PC-3 (cell line): ENCODE data around the gene AMH. TPM values are rescaled to one million over a fixed set of nuclear protein-coding genes. Genes with fewer than 3 reads are reported as not detected.

ENCODE experiments used
- ATAC-seq: fragments of 200-7000 bp; cut with Tn5 transposase; 2 replicates; pipeline ENCODE4 v1.9.1; 2020; ENCODE audit warnings: mild to moderate bottlenecking, moderate library complexity
- BruUV-seq: library from RNA; stranded (reverse); fragments of 400-500 nt; replicated peaks from 2 replicates; lab custom pipeline; 2021; lab: Mats Ljungman, UMichigan
- CTCF ChIA-PET: fragments of 300-600 bp; sonication (Branson Sonifier 250); formaldehyde crosslinking; loops from one replicate; lab custom pipeline; 2022; ENCODE audit warnings: antibody characterized with exemption; lab: Charles Lee
- POLR2A ChIA-PET: fragments of 300-600 bp; sonication (Branson Sonifier 250); formaldehyde crosslinking; loops from one replicate; lab custom pipeline; 2022; ENCODE audit warnings: antibody characterized with exemption; ENCODE audit not compliant: unreplicated experiment; lab: Charles Lee
- DNase-seq: peaks from one replicate; pipeline ENCODE4 v3.0.0-alpha.2; 2015
- H2AFZ ChIP-seq: fragments of 300-600 bp; sonication (generic); 2 replicates; pipeline ENCODE4 v1.6.0; 2016; ENCODE audit warnings: antibody characterized with exemption, low read length
- H3F3A ChIP-seq: fragments of 300-600 bp; sonication (generic); one replicate; pipeline ENCODE4 v1.6.0; 2017; ENCODE audit warnings: antibody characterized with exemption, low read length, control low read depth, mild to moderate bottlenecking; ENCODE audit not compliant: unreplicated experiment
- H3K27ac ChIP-seq: fragments of 300-600 bp; sonication (generic); 2 replicates; pipeline ENCODE4 v1.5.1; 2016; ENCODE audit warnings: mild to moderate bottlenecking, low read length
- H3K27me3 ChIP-seq: fragments of 300-600 bp; sonication (generic); 2 replicates; pipeline ENCODE4 v1.6.1; 2016; ENCODE audit warnings: low read length, mixed read lengths
- H3K36me3 ChIP-seq: fragments of 300-600 bp; sonication (generic); 2 replicates; pipeline ENCODE4 v1.6.1; 2016; ENCODE audit warnings: low read depth, mixed run types, low read length, mixed read lengths
- H3K4me1 ChIP-seq: fragments of 300-600 bp; sonication (generic); 2 replicates; pipeline ENCODE4 v1.5.1; 2016; ENCODE audit warnings: low read length; ENCODE audit not compliant: insufficient read depth
- H3K4me2 ChIP-seq: fragments of 300-600 bp; sonication (generic); 2 replicates; pipeline ENCODE4 v1.6.0; 2016; ENCODE audit warnings: low read length
- H3K4me3 ChIP-seq: fragments of 300-600 bp; sonication (generic); 2 replicates; pipeline ENCODE4 v1.5.1; 2016; ENCODE audit warnings: mild to moderate bottlenecking, low read length, mixed read lengths
- H3K79me2 ChIP-seq: fragments of 300-600 bp; sonication (generic); 2 replicates; pipeline ENCODE4 v1.6.1; 2017; ENCODE audit warnings: low read length, mixed read lengths
- H3K9ac ChIP-seq: fragments of 300-600 bp; sonication (generic); 2 replicates; pipeline ENCODE4 v1.6.0; 2016; ENCODE audit warnings: mild to moderate bottlenecking, low read length
- H3K9me2 ChIP-seq: fragments of 300-600 bp; sonication (generic); replicated peaks from 2 replicates; pipeline ENCODE4 v1.6.1; 2016; ENCODE audit warnings: mixed run types, low read length, mixed read lengths
- H3K9me3 ChIP-seq: fragments of 300-600 bp; sonication (generic); 2 replicates; pipeline ENCODE4 v1.6.1; 2016; ENCODE audit warnings: low read length, mixed read lengths
- H4K20me1 ChIP-seq: fragments of 300-600 bp; sonication (generic); 2 replicates; pipeline ENCODE4 v1.6.1; 2016; ENCODE audit warnings: low read length, mixed read lengths
- EZH2 ChIP-seq: fragments of 300-600 bp; sonication (generic); IDR thresholded peaks from one replicate; pipeline ENCODE4 v1.6.1; 2017; ENCODE audit warnings: antibody characterized with exemption, mild to moderate bottlenecking, low read length; ENCODE audit not compliant: unreplicated experiment
- EZH2phosphoT487 ChIP-seq: fragments of 300-600 bp; sonication (generic); IDR thresholded peaks from 2 replicates; pipeline ENCODE4 v1.6.1; 2018; ENCODE audit warnings: mild to moderate bottlenecking, antibody characterized with exemption, low read length, borderline replicate concordance
- intact Hi-C: fragments of 100-400 bp; cut with micrococcal nuclease; formaldehyde crosslinking; loops from 2 replicates; pipeline ENCODE4 v1.9.0; 2023
- total RNA-seq: library from RNA; depleted of rRNA; stranded (reverse); fragments of >200 nt; gene quantifications from 2 replicates; pipeline ENCODE4 v1.2.3, GENCODE V29; 2014
- TF ChIP-seq, protein P1 (sequence below): fragments of 300-600 bp; sonication (generic); conservative IDR thresholded peaks from 2 replicates; pipeline ENCODE4 v1.5.1; 2017; ENCODE audit warnings: antibody characterized with exemption, low read depth, mild to moderate bottlenecking, low read length

The AMH gene
- total RNA-seq, 1 experiment from 2014 or later = 6.0 TPM

DNA sequence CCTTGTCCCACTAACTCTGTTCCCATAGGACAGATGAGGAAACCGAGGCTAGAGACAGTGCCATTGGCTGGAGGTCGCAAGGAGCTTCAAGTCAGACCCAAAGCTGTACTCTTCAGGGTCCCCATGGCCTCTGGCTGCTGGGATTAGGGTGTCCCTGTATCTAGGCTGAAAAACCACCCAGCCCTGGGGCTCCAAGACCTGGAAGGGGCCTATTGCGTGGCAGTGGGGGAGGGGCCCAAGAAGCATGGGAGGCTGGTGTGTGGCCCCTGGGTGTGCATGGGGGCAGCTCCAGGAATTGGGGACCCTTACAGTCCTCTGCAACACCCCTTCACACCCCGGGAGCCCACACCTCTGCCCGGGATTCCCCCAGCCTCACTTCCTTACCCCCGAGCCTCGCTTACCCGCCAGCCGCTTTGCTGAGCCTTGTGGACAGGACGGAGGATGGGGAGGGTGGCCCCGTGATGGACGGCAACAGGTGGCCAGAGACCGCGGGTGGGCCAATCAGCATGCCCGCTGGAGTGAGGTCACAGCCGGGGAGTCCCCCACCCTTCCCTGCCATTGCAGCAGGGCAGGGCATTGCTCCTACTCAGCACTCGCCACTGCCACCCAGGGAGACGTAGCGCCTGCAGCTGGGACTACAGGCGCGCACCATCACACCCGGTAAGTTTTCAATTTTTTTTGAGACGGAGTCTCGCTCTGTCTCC lies 7.0 kb downstream of the AMH start, which contains the start of gene JSRP1:
TSS of gene JSRP1 (minus strand) at position 436 of the 704 bp plus-strand sequence. CDS start 1,103 bp downstream, outside the sequence.
- TF ChIP-seq, protein P1, sequence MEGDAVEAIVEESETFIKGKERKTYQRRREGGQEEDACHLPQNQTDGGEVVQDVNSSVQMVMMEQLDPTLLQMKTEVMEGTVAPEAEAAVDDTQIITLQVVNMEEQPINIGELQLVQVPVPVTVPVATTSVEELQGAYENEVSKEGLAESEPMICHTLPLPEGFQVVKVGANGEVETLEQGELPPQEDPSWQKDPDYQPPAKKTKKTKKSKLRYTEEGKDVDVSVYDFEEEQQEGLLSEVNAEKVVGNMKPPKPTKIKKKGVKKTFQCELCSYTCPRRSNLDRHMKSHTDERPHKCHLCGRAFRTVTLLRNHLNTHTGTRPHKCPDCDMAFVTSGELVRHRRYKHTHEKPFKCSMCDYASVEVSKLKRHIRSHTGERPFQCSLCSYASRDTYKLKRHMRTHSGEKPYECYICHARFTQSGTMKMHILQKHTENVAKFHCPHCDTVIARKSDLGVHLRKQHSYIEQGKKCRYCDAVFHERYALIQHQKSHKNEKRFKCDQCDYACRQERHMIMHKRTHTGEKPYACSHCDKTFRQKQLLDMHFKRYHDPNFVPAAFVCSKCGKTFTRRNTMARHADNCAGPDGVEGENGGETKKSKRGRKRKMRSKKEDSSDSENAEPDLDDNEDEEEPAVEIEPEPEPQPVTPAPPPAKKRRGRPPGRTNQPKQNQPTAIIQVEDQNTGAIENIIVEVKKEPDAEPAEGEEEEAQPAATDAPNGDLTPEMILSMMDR = no peak
- TF ChIP-seq EZH2 (no peak), EZH2phosphoT487 (no peak)
- CTCF ChIA-PET = no interaction called here
- Histone ChIP-seq H3K4me1 (peaks cover 4% of the 10 kb centered on the region; the same call in 1 of the 2 replicates), H3F3A (no peaks in the 10 kb centered on the region), H3K9me3 (no peaks in the 10 kb centered on the region), H3K9me2 (no peaks in the 10 kb centered on the region), H4K20me1 (no peaks in the 10 kb centered on the region), H3K4me2 (no peak within 1 kb of the TSS), H3K4me3 (no peak within 1 kb of the TSS), H2AFZ (no peak within 1 kb of the TSS), H3K9ac (no peak within 1 kb of the TSS), H3K36me3 (no peaks in the 10 kb centered on the region), H3K27ac (no peak within 1 kb of the TSS), H3K79me2 (no peaks in the 10 kb centered on the region), H3K27me3 (no peaks in the 10 kb centered on the region)
- intact Hi-C loops = no loop called here
- ATAC-seq (no peak), DNase-seq (no peak)
- POLR2A ChIA-PET = no interaction called here
- BruUV-seq = no TSS peak

- Histone ChIP-seq H3K79me2 (no peaks in the 10 kb centered on the region), H3K4me3 (no peak overlapping the region), H4K20me1 (no peaks in the 10 kb centered on the region), H3K27ac (no peak overlapping the region), H2AFZ (no peak overlapping the region), H3K4me2 (no peak overlapping the region), H3K36me3 (no peaks in the 10 kb centered on the region), H3K4me1 (peaks cover 4% of the 10 kb centered on the region; the same call in 1 of the 2 replicates), H3K9me3 (no peaks in the 10 kb centered on the region), H3K27me3 (no peaks in the 10 kb centered on the region), H3K9ac (no peak overlapping the region), H3F3A (no peaks in the 10 kb centered on the region), H3K9me2 (no peaks in the 10 kb centered on the region)
- intact Hi-C loops = no loop called here
- BruUV-seq = no TSS peak
- CTCF ChIA-PET = no interaction called here
- peak; percentile 59 for DNase-seq
- TF ChIP-seq EZH2phosphoT487 = no peak
- TF ChIP-seq EZH2 = no peak
- TF ChIP-seq, protein P1 = no peak
- POLR2A ChIA-PET = interaction anchor here (0.5 kb wide), 1 partner anchor 69 kb away, joined by 3 read pairs; the partner anchor contains the start of gene LSM7
- ATAC-seq = peak; percentile 73
Observed at GRCh38 chr19:2259336-2259735, 10.2 kb downstream of the AMH start.

GRCh38 chr19:2260341-2260805 lies 11.2 kb downstream of the AMH start:
- no peak for TF ChIP-seq EZH2phosphoT487
- TF ChIP-seq, protein P1 = no peak
- no peak for TF ChIP-seq EZH2
- ATAC-seq = peak; percentile 49
- Histone ChIP-seq H3K27ac (no peak overlapping the region), H3F3A (no peaks in the 10 kb centered on the region), H4K20me1 (no peaks in the 10 kb centered on the region), H3K36me3 (no peaks in the 10 kb centered on the region), H3K9me2 (no peaks in the 10 kb centered on the region), H3K4me2 (peak overlapping the region; percentile 1; the same call in 1 of the 2 replicates), H3K4me1 (peaks cover 4% of the 10 kb centered on the region; the same call in 1 of the 2 replicates), H2AFZ (no peak overlapping the region), H3K9me3 (no peaks in the 10 kb centered on the region), H3K4me3 (no peak overlapping the region), H3K9ac (no peak overlapping the region), H3K79me2 (no peaks in the 10 kb centered on the region), H3K27me3 (no peaks in the 10 kb centered on the region)
- intact Hi-C loops = no loop called here
- peak; percentile 42 for DNase-seq
- ChIA-PET POLR2A (interaction anchor here (0.6 kb wide), 1 partner anchor 9 kb away, joined by 3 read pairs; no protein-coding TSS in a partner anchor), CTCF (no interaction called here)
- BruUV-seq = no TSS peak
